ENCODE results near the gene AFF3.
A peak's percentile ranks its signal among the peaks of the same experiment; 100 is the strongest.

AFF3 gene

DNA sequence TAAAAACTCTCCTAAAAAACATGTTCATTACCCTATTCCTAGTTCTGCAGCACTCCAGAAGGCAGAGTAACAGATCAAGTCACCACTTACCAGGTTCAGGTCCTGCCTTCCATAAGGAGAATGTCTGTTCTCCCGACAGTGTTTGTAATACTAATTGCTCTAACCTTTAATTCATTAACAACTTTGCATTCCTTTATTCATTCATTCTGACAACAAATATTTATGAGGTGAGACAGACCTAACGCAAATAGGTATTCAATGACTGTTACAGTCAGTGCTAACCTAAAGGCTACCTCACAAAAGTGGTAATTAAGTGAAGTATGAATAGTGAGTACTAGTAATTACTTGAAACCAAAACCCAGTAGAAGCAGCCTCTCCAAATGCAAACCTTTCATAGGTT is 224.0 kb downstream of the AFF3 start:
- DNase-seq = no peak

DNA sequence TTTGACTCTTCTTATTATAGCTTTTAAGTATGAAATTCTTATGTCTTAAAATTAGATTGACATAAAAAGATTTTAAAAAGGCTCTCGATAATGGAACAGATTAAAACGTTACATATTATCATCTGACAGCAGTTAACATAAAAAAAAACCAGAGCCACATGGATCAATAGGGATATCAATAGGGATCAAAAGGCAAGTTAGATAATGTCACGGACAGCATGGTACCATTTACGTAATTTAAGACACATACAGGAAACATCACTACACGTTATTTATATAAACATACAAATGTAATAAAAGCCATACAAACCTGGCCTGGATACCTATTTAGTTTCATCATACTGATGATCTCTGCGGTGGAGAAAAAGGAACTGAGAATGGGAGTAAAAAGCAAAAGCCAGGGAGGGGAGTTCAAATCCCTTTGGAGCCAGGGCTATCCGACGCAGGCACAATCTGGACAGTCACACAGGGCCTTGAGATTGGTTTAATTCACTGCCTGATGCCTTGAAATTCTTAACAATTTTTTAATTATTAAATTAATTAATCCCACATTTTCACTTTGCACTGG is 227.2 kb downstream of the AFF3 start:
- no peak for DNase-seq

DNA sequence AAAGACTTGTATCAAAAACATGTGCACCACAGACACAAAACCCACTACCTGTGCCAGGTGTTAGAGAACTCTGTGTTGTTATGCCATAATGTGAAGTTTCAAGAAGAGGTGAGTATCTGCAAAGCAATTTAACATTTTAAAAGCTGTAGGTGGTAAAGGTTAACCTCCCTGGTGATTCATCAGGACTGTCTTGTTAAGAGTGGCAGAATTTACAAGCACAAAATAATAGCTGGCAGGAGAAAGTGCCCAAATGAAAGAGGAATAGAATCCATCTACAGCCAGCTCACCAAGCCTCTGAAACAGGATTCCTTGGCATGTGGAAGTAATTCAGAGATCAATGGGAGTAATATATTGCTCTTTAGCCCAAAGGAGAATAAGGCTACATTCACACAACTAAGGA is 230.7 kb downstream of the AFF3 start:
- DNase-seq = no peak

- no peak for DNase-seq
Observed at GRCh38 chr2:99910902-99911301, 231.5 kb downstream of the AFF3 start.

DNA sequence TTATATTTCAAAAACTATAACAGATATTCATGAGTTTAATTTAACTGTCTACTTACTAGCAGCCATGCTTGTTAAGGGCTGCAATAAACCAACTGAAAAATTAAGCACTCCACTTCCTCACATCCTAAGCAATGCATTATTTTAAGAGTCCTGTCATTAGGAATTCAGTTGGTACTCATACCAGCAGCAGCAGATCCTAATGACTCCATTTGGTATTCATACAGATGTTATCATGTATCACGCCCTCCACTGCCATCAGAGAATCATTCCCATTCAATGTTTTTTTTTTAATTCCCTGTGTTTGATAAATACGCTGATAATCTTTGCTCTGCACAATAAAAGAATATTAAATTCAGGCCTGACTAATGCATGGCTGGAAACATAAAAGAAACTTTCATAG is 236.8 kb downstream of the AFF3 start:
- no peak for DNase-seq

DNA sequence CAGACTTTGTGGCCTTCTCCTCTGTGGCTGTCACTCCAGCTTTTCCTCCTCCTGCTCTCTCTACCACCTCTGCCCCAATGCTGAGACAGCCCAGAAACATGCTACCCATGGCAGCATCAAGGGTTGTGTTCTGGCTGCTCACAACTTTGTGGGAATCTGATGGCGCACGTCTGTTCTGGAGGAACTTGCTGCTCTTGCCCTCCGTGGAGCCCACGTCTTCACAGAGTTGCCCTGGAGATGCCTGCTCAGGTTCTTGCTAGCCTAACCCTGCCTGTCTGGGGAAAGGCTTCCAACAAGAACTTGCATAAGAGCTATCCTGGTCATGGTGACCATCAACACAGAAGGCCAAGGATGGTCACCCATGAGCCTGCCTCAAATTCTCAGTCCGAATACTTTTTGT is 237.4 kb downstream of the AFF3 start:
- DNase-seq = no peak

- no peak for DNase-seq
Observed at GRCh38 chr2:99903981-99904380, 238.4 kb downstream of the AFF3 start.

DNA sequence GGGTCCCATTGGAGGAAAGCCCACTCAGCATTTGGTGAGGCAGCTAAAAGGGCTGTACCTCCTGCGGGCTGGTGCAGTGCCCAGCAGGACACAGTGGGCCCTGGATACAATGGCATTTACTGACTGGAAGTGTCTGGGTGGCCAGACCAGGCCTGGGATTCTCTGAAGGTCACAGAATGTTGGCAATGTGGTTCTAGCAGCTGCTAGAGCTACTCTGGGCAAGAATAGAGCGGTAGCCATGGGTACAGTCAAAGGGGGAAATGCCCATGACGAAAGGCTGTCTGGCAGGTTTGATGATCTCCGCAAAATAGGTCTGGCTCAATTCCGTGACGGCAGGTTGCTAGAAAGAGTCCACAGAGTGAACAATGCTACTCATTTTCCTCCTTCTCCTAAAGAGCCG is 241.8 kb downstream of the AFF3 start:
- no peak for DNase-seq

DNA sequence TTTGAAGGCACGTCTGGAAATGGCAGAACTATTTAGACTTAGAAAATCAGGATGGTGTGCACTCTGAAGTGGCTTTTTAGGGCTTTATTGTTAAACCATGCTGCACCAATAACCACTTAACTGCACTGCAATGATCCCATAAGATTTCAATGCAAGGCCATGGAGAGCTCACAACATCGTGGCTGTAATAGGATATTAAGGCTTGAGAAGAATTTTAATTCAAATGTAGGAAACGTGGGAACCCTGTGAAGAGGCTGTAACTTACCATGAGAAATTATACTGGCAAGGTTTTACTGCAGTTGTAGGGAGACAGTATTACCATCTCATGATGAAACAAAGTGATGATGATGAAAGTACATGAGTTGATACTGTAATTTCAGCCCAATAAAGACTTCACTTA is 242.5 kb downstream of the AFF3 start:
- no peak for DNase-seq

DNA sequence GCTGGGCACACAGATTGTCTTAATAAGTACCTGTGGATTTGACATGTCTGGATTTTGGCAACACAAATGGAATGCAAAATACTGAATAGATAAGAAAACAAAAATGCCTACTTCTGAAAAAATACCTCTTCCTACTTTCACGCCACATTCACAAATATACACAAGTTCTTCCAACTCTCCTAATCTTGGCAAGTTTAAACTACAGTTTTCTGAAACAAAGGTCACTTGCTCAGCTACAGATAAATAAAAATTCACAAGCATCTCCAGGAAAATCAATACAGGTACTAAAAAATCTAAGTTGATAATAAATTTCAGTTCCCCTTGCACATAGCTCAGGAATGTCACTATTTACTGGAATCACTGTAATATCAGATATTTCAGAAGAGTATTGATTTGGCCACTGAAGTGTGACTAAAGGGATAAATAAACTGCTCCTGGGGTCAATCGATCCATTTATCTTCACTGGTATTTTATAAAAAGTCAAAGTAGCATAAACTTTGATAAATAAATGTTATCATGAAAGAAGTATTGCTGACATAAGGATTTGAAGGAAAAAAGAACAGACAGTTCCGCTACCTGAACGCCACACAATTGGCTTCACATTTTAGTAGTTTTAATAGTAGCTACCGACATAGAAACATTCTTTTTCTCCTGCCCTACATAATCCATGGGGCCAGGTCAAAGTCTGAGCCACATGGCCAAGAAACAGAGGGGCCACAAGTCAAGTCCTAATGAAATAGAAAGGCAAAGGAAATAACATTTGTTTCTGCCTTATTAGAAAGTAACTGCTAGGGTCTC is 243.1 kb downstream of the AFF3 start:
- DNase-seq = no peak

DNA sequence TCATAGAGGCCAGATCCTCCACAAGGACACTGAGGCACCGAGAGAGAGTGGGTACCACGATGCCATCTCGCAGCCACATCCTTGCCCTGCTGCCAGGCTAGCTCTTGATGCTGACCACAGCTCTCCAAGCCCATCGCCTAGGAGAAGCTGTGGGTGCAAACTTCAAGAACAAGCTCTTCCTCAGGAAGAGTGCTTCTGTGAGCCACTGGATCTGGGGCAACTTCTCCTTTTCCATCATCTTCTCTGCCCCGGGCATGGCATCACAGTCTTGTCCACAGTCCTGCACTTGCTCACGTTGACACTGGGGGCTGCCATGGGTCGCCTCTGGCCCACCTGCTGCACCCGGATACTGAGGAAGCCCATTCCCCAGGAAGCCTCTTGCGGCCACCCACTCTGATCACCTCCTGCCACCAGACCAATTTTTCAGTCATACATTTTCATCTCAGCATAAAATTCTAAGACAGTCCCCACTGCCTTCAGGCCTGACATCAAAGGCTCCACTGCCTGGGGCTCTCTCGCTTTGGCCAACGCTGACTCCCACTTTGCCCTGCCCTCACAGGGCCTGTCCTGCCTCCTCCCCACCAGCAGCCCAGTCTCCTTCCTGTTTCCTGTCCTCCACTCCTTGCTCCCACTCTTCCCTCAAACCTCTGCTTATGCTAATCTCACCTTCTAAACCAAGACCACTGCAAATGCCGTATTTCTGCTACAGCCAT is 243.9 kb downstream of the AFF3 start:
- DNase-seq = no peak

DNA sequence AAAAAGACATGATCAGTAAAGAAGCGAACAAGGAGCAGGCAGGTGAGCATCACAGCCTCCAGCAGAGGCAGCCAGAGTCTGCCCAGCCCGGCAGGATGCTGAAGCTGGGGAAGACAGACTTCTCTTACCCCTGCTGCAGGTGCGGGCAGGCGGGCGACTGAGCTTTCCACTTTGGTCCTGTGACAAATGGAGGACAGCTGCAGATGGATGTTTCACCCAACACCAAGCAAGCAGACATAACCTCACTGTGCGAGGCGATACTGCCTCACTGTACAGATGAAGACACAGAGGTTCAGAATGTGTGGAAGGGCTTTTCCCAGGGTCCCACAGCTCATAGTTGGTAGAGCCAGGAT is 251.0 kb downstream of the AFF3 start:
- DNase-seq = no peak

- no peak for DNase-seq
Observed at GRCh38 chr2:99890568-99891427, 251.6 kb downstream of the AFF3 start.

DNA sequence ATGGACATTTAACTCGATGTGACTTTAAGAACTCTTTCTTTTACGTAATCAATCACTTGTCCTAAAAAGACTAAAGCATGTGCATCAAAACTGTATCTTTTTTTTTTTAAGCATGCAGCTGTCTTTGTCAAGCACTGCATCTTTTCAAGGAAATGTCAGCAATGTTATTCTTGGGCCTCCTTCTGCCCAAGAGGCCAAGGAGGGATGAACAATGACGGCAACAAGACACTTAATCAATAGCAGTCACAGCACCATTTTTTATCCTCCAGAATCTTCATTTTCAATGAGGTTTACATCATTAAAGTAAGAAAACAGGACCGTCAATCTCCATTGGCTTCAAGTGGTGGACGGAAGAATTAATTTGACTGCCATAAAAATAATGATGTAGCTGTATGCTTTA is 253.8 kb downstream of the AFF3 start:
- no peak for DNase-seq

DNA sequence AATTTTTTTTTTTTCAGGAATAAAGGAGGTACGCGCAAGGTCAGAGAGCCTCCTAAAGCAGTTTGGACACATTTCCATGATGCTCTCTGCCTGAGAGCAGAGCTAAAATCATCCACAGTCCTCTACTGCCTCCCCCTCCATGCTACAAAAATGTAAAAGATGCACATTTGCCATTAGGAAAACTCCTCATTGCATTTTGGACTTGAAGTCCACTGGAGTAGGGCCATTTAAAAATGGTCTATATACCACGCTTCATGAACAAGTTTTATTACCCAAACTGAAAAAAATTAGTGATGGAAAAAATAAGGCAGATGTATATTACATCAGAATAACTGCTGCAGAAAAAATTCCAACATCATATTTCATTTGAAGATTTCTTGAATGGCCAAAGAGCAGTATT is 256.0 kb downstream of the AFF3 start:
- no peak for DNase-seq

GRCh38 chr2:99883358-99883757 is 259.0 kb downstream of the AFF3 start:
- DNase-seq = no peak

- peak; percentile 58 for DNase-seq
Observed at GRCh38 chr2:99881901-99882591, 260.3 kb downstream of the AFF3 start.

DNA sequence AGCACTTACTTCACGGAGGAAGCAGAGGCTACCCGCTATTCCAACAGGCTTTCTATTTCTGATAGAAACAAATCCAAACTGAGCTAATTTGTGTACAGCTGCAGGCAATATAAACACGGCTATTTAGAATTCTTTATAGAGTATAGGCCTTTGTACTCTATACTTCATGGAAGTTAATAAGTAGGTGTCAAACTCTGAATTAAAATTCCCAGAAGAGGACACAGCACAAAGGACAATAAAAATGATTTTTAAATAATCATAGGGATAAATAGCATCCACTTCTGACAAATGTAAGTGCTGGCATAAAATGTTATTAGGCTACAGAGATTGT is 261.5 kb downstream of the AFF3 start:
- peak; percentile 43 for DNase-seq

- peak; percentile 43 for DNase-seq
Observed at GRCh38 chr2:99880148-99880963, 262.0 kb downstream of the AFF3 start.

DNA sequence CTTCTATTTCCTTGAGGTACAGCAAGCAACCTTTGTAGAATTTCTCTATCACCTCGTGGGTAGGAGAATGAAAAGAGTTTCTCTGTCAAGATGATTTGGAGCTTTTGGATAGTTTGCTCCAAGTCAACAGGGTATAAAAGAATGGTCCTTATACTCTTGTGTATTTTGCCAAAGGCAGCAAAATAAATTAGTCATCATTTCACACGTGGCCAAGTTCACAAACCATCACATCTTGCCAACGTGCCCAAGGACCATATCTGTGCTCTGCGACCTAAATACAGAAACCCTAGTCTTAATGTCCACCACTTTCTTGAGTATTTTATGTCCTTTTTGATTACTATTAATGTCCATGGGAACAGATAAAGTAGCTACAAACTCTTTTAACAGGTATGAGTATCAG is 262.9 kb downstream of the AFF3 start:
- DNase-seq = no peak

- no peak for DNase-seq
Observed at GRCh38 chr2:99878581-99879350, 263.6 kb downstream of the AFF3 start.

Measured in NCI-H1092 treated with DMSO at 0.1 percent for 48 hours (cell line).